Measurements from ENCODE around the gene COL8A1. TPM values are rescaled to one million over a fixed set of nuclear protein-coding genes. Genes with fewer than 3 reads are reported as not detected.

The COL8A1 gene
- total RNA-seq, 1 experiment from 2014 or later, result 0.87 TPM

DNA sequence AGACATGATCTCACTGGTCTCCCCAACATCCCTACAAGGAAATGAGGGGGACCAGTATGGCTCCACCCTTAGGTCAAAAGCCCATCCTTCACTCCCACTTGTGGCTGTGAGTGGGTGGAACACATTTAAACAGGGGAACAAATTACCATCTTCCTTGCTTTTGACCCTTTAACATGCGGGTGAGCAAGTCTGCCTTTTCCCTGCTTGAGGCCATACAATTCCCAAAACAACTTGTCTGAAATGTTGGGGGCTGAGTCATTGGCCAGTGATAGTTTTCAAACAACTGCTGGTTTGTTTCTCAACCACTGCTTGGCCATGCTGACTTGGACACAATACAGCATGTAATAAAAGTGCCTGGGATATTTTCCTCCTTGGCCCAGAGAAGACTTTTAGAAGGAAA lies 39.6 kb downstream of the COL8A1 start (continued):
- TF ChIP-seq, protein P1, sequence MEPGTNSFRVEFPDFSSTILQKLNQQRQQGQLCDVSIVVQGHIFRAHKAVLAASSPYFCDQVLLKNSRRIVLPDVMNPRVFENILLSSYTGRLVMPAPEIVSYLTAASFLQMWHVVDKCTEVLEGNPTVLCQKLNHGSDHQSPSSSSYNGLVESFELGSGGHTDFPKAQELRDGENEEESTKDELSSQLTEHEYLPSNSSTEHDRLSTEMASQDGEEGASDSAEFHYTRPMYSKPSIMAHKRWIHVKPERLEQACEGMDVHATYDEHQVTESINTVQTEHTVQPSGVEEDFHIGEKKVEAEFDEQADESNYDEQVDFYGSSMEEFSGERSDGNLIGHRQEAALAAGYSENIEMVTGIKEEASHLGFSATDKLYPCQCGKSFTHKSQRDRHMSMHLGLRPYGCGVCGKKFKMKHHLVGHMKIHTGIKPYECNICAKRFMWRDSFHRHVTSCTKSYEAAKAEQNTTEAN (CRISPR knock-in tag; IDR thresholded peaks at IDR 0.05), result no peak
- TF ChIP-seq, protein P2, sequence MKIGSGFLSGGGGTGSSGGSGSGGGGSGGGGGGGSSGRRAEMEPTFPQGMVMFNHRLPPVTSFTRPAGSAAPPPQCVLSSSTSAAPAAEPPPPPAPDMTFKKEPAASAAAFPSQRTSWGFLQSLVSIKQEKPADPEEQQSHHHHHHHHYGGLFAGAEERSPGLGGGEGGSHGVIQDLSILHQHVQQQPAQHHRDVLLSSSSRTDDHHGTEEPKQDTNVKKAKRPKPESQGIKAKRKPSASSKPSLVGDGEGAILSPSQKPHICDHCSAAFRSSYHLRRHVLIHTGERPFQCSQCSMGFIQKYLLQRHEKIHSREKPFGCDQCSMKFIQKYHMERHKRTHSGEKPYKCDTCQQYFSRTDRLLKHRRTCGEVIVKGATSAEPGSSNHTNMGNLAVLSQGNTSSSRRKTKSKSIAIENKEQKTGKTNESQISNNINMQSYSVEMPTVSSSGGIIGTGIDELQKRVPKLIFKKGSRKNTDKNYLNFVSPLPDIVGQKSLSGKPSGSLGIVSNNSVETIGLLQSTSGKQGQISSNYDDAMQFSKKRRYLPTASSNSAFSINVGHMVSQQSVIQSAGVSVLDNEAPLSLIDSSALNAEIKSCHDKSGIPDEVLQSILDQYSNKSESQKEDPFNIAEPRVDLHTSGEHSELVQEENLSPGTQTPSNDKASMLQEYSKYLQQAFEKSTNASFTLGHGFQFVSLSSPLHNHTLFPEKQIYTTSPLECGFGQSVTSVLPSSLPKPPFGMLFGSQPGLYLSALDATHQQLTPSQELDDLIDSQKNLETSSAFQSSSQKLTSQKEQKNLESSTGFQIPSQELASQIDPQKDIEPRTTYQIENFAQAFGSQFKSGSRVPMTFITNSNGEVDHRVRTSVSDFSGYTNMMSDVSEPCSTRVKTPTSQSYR (CRISPR knock-in tag; IDR thresholded peaks at IDR 0.05), result no peak
- TF ChIP-seq ZNF396 (CRISPR knock-in tag; IDR thresholded peaks at IDR 0.05; ENCODE audit: borderline replicate concordance), result no peak
- TF ChIP-seq, protein P3, sequence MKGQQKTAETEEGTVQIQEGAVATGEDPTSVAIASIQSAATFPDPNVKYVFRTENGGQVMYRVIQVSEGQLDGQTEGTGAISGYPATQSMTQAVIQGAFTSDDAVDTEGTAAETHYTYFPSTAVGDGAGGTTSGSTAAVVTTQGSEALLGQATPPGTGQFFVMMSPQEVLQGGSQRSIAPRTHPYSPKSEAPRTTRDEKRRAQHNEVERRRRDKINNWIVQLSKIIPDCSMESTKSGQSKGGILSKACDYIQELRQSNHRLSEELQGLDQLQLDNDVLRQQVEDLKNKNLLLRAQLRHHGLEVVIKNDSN (CRISPR knock-in tag; IDR thresholded peaks at IDR 0.05), result no peak

DNA sequence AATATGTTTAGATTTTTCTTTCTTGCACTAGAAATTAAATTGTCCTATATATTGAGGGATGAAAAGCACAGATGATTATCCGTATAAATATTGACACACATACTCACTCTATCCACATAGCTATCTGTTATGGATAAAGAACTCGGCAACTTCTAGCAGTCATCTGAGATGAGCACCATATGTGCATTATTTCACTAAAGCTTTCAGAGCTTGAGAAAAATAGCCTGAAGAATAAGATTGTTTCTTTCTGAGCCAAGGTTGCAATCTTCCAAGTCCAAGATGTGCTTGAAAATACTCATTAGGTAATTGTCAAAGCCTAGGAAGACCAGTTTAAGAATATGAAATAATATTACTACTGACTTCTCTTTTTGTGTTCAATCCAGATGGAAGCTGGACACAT lies 40.5 kb downstream of the COL8A1 start:
- ChIA-PET CTCF (no interaction called here), POLR2A (no interaction called here)
- H3K9me3 Mint-ChIP-seq, result no peaks in the 10 kb centered on the region; the same call in 1 of the 2 replicates
- no peak overlapping the region for H3K4me3 Mint-ChIP-seq
- no peaks in the 10 kb centered on the region for H3K36me3 Mint-ChIP-seq
- no peak for ATAC-seq
- H3K27me3 Mint-ChIP-seq (ENCODE audit: low read depth), result no peaks in the 10 kb centered on the region
- H3K4me1 Mint-ChIP-seq, result no peaks in the 10 kb centered on the region
- TF ChIP-seq OVOL2 (CRISPR knock-in tag; IDR thresholded peaks at IDR 0.05; ENCODE audit: borderline replicate concordance) (no peak), JAZF1 (CRISPR knock-in tag; IDR thresholded peaks at IDR 0.05) (no peak), NR2C2 (CRISPR knock-in tag; IDR thresholded peaks at IDR 0.05) (no peak), PRRX2 (CRISPR knock-in tag; IDR thresholded peaks at IDR 0.05) (no peak), CREM (CRISPR knock-in tag; IDR thresholded peaks at IDR 0.05) (no peak), ZNF121 (CRISPR knock-in tag; IDR thresholded peaks at IDR 0.05) (no peak), SMAD3 (CRISPR knock-in tag; IDR thresholded peaks at IDR 0.05; ENCODE audit: borderline replicate concordance) (no peak), NFYB (CRISPR knock-in tag; conservative IDR thresholded peaks at IDR 0.05; ENCODE audit: low read depth) (no peak), ZNF263 (CRISPR knock-in tag; IDR thresholded peaks at IDR 0.05; ENCODE audit: low read depth) (no peak)
- TF ChIP-seq, protein P4, sequence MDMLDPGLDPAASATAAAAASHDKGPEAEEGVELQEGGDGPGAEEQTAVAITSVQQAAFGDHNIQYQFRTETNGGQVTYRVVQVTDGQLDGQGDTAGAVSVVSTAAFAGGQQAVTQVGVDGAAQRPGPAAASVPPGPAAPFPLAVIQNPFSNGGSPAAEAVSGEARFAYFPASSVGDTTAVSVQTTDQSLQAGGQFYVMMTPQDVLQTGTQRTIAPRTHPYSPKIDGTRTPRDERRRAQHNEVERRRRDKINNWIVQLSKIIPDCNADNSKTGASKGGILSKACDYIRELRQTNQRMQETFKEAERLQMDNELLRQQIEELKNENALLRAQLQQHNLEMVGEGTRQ (CRISPR knock-in tag; IDR thresholded peaks at IDR 0.05), result no peak
- no peak overlapping the region for H3K27ac Mint-ChIP-seq
- DNase-seq (ENCODE audit: low spot score), result no peak

DNA sequence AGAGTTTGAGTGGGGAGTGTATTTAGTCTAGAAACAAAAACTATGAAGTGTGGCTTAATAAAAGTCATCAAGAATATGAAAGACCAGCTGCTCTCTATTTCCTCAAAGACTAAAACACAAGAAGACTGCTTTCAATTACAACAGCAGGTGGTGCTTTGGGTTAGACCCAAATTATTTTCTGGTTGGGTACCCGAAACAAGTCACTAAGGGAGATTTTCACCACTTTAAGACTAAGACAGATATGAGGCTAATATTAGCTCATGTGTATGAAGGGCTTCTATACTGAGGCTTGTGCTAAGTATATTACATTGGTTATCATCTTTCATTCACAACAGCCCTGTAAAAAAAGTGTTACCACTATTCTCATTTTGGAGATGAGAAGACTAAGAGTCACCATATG lies 43.1 kb downstream of the COL8A1 start:
- TF ChIP-seq, protein P5, sequence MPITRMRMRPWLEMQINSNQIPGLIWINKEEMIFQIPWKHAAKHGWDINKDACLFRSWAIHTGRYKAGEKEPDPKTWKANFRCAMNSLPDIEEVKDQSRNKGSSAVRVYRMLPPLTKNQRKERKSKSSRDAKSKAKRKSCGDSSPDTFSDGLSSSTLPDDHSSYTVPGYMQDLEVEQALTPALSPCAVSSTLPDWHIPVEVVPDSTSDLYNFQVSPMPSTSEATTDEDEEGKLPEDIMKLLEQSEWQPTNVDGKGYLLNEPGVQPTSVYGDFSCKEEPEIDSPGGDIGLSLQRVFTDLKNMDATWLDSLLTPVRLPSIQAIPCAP (CRISPR knock-in tag; IDR thresholded peaks at IDR 0.05), result no peak
- TF ChIP-seq ZNF423 (CRISPR knock-in tag; IDR thresholded peaks at IDR 0.05), result no peak
- no peak for TF ChIP-seq FOXJ3 (CRISPR knock-in tag; IDR thresholded peaks at IDR 0.05; ENCODE audit: borderline replicate concordance)
- TF ChIP-seq, protein P6, sequence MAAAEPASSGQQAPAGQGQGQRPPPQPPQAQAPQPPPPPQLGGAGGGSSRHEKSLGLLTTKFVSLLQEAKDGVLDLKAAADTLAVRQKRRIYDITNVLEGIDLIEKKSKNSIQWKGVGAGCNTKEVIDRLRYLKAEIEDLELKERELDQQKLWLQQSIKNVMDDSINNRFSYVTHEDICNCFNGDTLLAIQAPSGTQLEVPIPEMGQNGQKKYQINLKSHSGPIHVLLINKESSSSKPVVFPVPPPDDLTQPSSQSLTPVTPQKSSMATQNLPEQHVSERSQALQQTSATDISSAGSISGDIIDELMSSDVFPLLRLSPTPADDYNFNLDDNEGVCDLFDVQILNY (CRISPR knock-in tag; IDR thresholded peaks at IDR 0.05), result no peak
- H3K27me3 Mint-ChIP-seq (ENCODE audit: low read depth), result no peaks in the 10 kb centered on the region
- H3K4me3 Mint-ChIP-seq, result no peak overlapping the region
- no peaks in the 10 kb centered on the region for H3K36me3 Mint-ChIP-seq
- no peak overlapping the region for H3K27ac Mint-ChIP-seq
- ChIA-PET POLR2A (no interaction called here), CTCF (interaction anchor here (1.8 kb wide), 1 partner anchor 36 kb away, joined by 5 read pairs; no protein-coding TSS in a partner anchor)
- ATAC-seq, result no peak
- no peak for DNase-seq (ENCODE audit: low spot score)
- H3K4me1 Mint-ChIP-seq, result no peaks in the 10 kb centered on the region
- no peaks in the 10 kb centered on the region; the same call in 1 of the 2 replicates for H3K9me3 Mint-ChIP-seq

Data from WTC11 (cell line).